ENCODE measurements around the gene NAP1L1.
A peak's percentile ranks its signal among the peaks of the same experiment; 100 is the strongest.

Gene NAP1L1

DNA sequence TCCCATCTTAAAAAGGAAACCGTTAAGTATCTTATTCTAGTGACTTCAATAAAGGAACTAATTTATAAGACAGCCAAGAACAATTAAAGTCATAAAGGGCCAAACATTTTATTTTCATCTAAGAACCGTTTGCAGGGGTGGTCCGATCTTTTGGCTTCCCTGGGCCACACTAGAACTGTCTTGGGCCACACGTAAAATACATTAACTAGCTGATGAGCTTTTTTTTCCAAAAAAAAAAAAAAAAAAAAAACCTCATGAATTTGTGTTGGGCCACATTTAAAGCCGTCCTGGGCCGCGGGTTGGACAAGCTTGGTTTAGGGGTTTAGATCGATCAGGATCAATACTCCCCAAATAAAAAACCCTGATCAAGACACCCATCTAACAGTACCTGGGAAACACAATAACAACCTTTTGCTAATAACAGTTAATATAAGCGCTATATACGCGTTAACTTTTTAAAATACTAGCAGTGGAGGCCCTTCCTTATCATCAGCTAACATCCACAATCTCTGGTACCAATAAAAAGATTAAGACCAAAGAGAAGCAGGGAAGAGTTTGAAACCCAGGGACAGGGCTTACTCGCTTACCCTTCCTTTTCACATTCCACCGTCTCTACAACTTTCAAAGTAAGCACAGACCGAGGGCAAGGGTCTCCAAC, 1.1 kb downstream of the NAP1L1 start:
- no peak for DNase-seq (ENCODE audit: low read depth, low spot score)

DNA sequence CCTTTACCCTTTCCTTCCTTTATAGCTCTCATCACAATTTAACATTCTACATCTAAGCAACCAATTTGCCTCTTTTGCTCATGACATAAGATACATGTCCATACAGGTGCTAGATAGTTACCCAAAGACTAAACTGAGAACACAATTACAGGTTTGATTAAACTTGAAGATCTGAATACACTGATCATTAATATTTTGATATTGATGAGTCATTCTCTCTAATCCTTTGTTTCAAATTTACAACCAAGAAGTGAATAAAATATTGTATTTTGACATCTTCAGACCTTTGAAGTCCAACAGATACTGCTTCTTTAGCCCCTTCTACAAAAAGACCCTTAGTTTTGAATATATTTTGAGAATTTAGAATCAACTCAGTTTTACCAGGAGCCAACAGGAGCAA, 2.6 kb downstream of the NAP1L1 start:
- DNase-seq (ENCODE audit: low read depth, low spot score) = no peak

DNA sequence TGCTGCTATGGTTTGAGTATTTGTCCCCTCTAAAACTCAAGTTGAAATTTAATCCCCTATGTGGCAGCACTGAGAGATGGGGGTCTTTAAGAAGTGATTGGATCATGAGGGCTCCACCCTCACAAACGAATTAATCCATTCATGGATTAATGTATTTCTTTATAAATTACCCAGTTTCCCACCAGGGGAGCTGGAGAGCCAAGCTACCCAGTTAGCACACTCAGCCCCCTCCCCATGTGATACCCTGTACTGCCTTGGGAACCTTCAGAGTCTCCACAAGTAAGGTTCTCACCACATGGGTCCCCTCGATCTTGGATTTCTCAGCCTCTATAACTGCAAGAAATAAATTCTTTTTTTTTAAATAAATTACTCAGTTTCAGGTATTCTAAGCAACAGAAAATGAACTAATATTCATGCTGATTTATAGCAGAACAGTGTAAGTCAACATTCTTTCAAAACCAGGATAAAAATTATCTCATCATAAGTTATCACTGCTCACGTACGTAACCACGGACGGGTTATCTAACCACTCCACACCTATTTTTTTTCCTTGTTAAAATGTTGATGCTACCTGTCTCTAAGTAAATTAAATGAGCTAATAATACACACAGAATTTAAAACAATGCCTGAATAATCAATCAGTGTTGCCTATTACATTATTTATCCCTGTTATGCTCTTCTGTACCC, 3.6 kb downstream of the NAP1L1 start:
- peak; percentile 33 for DNase-seq (ENCODE audit: low read depth, low spot score)

DNA sequence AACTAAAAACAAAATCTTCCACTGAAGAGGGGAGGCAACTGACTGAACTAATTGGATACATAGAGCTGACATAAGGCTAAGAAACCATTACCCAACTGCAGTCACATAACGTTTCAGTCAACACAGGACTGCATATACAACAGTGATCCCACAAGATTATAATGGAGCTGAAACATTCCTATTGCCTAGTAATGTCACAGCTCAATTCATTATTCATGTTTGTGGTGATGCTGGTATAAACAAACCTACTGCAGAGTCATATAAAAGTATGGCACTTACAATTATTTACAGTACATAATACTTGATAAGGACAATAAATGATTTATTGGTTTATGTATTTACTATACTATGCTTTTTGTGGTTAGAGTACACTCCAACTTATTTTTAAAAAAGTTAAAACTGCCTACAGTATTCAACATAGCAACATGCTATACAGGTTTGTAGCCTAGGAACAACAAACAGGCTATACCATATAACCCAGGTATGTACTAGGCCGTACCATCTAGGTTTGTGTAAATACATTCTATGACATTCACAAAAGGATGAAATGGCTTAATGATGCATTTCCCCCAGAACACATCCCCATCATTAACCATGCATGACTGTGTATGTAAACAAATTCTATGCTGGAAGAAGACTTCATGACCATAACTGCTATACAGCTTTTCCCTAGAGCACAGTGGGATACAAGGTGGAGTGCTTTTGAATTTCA, 4.3 kb downstream of the NAP1L1 start:
- DNase-seq (ENCODE audit: low read depth, low spot score) = no peak

DNA sequence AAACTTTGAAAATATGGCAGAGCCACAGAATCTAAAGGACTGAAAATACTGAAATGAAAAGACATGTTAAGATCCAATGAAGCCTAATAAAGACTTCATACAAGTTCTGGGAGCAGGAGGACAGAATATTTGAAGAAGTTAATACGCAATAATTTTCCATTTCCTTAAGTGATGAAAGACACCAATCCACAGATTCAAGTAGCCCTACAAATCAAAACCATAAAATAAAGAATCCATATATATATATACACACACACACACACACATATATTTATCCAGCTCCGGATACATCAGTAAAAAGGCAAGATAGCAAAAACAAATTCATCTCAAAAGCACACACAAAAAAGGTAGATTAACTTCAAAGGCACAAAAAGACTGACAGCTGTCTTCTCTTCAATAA, 5.7 kb downstream of the NAP1L1 start:
- no peak for DNase-seq (ENCODE audit: low read depth, low spot score)

DNA sequence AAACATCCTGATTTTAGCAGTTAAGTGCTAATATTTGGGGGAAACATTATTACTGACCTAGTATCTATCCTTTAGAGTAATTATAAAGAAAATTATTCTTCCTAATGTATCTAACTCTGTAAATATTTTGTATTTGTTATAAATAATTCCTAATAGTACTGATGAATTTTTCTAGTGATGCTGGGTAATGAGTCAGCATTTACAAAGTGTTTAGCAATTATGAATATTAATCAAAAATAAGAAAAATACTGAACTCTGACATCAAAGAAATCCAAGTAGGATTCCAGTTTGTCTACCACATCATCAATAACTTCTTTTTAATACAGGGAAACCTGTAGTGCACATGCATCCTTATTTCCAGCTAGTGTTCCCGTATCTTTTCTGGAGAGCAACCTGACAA, 9.0 kb downstream of the NAP1L1 start:
- no peak for DNase-seq (ENCODE audit: low read depth, low spot score)

DNA sequence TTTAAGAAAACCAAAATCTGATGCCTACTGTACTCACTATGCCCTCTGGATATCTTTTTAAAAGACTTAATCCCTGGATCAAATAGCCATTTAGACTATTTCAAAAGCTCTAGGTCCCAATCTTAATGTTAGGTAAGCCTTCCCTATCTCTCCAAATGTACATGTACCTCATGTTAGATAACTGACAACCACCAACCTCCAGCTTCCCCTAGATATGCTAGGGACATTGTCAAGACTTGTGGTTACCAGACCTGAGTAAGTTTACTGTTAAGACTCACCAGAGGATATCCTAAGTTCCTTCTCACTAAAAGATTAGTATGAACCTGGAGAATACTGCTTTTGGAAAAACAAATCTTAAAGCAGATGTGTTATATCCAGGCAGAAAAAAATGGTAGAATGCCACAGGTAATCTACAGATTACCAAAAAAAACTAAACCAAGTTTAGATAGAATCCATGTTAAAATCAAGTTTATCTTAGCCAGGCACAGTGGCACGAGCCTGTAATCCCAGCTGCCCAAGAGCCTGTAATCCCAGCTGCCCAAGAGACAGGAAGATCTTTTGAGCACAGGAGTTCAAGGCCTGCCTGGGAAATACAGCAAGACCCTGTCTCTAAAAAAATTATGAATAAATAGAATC, 9.7 kb downstream of the NAP1L1 start:
- no peak for DNase-seq (ENCODE audit: low read depth, low spot score)

DNA sequence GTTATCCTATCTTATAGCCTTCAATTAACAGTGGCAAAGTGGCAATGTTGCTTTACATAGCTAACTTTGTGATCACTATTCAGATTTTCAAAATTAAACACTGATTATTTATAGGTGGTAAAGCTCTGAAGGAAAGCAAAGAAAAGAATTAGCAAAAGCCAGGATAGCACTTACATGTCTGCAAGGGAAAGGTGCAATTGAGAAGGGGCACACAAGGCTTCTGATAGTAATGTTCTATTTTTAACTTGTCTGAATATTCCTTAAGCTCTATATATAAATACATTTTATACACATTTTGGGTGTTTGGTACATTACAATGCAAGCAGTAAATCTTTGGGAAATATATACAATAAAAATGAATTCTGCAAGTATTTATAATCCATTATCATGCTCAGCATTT, 10.9 kb downstream of the NAP1L1 start:
- no peak for DNase-seq (ENCODE audit: low read depth, low spot score)

DNA sequence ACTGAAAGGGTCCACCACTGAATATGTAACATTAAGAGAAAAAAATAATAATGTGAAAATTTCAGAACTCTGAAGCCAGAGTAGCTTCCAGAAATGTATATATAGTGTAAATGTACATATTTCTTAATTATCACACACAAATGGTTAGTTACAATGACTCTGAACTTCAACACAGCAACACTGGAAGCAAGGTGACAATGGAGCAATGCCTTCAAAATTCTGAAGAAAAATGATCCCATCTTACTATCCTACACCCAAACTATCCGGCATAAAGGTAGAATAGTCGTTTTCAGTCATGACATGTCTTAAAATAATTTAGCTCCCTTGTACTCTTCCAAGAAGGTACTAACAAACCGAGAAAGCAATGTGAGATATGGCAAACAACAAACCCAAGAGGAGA, 11.9 kb downstream of the NAP1L1 start:
- no peak for DNase-seq (ENCODE audit: low read depth, low spot score)

DNA sequence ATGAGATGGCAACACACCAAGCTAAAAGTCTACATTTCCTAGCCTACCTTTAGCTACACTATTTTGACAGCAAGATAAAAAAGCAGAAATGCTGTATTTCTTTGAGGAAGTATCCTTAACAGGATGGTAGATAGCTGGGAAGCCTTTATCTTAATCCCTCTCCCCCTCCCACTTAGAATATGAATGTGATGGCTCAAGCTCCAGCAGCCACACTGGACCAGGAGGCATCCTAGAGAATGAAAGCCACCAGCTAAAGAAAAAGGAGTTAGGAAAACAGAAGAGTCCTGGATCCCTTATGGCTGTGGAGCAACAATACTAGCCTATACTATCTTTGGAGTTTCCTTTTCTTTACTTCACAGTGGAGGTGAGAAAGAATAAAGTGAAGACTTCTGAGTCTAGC, 15.1 kb downstream of the NAP1L1 start:
- no peak for DNase-seq (ENCODE audit: low read depth, low spot score)

DNA sequence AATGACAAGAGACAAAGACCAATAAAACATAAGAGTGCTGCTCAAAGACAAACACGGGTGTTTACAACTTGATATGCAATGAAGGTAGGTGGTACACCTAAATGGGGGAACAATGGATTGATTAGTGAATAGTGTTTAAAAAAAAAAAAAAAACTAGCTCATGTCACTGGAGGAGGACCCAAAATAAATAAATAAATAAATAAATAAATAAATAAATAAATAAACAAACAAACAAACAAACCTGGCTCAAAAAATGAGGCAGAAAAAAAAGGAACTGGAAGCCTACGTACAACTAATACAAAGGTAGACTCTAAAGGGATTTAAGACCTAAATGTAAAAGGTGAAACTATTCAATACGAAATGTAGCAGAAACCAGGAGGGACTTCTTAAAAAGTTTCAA, 18.6 kb downstream of the NAP1L1 start:
- no peak for DNase-seq (ENCODE audit: low read depth, low spot score)

DNA sequence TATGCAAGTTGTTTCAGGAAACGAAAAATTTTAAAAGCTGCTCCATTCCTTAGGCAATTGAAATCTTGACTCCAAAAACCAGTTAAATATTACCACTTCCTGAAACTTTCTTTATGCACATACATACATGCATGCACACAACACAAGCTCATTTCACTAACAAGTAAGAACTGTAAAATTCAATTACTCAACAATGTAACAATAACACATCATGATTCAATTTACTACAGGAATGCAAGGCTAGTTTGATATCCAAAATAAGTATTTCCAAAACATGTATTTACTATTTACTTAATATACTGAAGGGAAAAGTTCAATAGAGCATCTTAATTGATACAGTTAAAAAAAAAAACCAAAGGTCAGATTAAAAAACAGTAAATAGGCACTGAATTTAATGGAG, 19.6 kb downstream of the NAP1L1 start:
- DNase-seq (ENCODE audit: low read depth, low spot score) = no peak

DNA sequence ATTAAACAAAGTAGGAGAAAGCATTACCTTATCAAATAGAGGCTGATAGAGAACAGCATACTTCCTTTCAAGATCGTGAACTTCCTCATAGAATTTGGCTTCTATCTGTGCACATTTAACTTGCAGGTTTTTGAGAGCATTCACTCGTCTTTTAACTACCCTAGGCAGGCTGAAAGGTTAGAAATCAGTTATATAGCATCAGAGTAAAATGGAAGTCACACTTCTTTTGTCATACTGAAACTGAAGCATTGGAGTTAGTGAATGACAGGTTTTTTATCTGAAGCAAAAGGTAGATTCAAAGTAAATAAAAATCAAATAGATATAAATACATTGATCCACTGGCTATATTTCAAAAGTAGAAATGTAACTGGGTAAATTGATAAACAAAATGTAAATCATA, 24.4 kb downstream of the NAP1L1 start:
- DNase-seq (ENCODE audit: low read depth, low spot score) = no peak

DNA sequence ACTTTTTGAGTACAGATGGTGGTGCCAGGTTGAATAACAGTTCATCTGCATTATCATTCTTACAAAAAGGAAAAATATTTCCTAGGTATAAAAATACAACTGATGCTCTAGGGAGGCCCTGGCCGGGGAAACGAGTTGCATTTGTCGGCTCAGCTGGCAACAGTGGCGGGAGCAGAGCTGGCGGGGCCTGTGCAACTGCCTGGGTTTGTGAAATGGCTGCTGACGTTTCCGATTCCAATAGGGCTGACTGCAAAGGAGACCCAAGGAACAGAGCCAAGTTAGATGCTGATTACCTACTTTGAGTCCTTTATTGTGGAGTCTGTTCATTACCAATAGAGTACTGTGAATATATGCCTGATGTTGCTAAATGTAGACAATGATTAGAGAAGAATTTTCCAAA, 27.2 kb downstream of the NAP1L1 start:
- DNase-seq (ENCODE audit: low read depth, low spot score) = no peak

DNA sequence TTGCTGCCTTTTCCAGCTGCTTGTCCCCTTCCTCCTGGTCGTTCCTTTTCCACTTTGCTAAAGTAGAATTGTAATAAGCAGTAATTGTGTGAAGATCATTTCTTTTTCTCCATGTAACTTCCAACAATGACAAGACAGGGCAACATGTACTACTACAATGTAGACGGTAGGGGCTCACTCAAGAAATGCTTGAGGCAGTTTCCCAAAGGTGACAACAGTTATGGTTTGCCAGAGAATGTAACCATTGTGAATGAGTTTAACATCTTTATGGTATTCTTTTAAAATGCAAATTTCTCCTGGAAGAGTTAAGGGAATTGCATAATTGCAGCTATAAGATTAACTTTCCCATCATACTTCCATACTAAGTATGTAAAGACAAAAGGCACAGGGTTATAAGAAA, 29.1 kb downstream of the NAP1L1 start:
- no peak for DNase-seq (ENCODE audit: low read depth, low spot score)

DNA sequence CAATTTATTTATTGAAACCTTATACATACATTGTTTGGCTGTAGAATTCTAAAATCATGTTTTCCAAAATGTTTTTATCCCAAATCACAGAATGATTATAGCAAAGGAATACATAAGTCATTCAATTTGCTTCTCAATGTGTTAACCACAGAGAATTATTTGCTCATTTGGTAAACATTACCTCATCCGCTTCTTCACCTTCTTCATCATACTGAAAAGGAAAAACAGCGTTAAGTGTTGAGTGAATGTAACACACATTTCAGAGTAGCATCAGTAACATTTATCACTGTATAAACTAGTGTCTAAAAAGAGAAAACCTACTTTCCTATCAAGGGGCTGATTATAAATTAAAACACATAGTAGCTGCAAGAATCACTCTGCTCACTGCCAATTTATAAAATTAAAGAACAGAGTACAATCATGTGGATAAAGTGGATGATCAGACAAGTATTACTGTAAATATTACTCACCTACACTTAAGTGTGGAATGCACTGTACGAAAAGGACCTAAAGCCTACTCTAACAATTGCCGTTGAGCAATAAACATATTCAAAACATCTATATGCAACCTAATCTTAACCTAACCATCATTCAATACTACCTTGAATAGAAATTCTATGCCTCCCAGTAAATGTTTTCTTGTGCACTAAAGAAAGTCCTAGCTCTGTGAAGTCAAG, 34.8 kb downstream of the NAP1L1 start:
- no peak for DNase-seq (ENCODE audit: low read depth, low spot score)

DNA sequence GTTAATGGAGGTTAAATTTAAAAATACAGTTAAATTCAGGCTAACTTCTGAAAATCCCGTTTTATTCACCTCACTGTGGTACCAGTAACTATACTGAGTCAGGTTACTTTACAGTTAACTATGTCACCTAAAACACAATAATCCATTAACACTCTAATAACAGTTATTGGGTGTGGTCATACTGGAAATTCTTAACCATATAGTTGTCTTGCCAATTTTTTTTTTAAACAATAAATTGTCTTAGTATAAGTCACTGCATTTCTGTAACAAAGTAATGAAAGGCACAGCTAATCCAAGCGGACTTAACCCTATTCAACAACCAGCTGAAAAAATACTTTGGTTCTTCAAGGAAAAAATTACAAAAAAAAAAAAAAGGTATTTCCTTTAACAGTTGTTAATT, 36.7 kb downstream of the NAP1L1 start:
- DNase-seq (ENCODE audit: low read depth, low spot score) = no peak

DNA sequence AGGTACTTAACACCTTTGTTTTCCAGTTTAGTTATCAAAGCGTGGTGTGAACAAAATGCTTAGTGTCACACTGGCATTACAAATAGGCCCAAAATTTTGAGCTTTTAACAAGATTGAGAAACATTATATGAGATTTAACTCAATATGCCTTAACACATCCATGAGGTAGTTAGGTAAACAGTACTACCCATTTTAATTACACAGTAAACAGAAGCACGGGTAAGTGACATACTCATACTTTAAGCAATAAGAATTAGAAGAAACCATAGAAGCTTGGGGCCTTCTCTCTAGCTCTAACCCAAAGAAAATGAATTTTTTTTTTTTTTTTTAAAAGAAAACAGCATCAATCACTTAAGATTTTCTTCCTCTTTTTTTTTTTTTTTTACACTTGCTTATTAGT, 37.4 kb downstream of the NAP1L1 start:
- no peak for DNase-seq (ENCODE audit: low read depth, low spot score)

DNA sequence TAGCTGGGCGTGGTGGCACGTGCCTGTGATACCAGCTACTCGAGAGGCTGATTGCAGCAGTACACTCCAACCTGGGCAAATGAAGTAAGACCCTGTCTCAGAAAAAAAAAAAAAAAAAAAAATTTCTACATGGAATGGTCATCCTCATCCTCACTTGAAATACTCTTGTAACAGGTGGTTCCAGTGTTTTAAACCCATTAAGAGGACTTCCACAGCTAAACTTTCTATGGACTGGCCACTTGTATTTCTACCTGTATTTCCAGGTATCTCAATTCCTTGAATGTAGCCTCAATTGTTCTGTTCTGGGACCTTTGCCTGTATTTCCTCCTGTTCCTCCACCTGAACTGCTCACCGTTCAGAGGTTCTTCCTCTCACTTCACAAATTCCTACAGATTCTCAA, 41.1 kb downstream of the NAP1L1 start:
- DNase-seq (ENCODE audit: low read depth, low spot score) = no peak

DNA sequence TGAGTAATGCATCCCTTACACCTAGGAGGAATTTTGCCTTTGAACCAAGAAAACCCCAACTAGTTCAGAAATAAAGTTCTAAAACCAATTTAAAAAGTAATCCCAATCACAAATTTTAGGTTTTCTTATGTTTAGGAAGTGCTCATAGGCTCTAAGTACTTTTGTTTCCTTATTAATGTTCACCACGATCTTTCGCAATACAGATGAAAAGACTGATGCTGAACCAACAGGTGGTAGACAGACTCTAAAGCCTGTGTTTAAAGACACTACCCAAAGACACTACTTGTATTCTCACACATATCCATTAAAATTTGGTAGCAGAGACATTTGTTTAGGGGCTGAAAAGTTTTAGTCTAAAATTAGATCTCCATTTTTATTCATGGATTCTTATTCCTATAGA, 42.3 kb downstream of the NAP1L1 start:
- no peak for DNase-seq (ENCODE audit: low read depth, low spot score)

DNA sequence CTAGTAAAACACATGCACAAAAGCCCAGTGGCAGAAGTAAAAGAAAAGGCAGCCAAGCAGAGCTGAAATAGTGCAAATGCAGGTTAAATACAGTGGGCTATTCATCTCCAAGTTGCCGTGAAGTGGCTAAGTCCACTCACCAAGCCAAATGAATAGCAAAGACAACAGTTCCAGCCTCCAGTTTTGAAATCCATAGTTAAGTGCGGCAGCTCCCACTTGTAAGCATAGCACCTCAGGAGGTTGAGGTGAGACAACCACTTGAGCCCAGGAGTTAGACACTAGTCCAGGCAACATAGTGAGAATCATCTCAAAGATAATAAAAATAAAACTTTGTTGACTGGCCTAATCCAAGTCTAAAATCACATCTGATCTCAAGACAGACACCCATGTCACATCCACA, 43.1 kb downstream of the NAP1L1 start:
- DNase-seq (ENCODE audit: low read depth, low spot score) = no peak

DNA sequence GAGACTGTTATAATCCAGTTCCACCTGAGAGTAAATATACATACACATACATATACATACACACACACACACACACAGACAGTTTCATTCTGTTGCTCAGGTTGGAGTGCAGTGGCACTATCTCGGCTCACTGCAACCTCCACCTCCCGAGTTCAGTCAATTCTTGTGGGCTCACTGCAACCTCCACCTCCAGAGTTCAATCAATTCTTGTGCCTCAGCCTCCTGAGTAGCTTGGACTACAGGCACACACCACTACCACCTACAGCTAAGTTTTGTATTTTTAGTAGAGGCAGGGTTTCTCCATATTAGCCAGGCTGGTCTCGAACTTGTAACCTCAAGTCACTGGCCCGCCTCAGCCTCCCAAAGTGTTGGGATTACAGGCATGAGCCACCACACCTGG, 44.0 kb downstream of the NAP1L1 start:
- no peak for DNase-seq (ENCODE audit: low read depth, low spot score)

Measured in ELF-1 (cell line).